ENCODE measurements around the gene COL2A1.

- TF ChIP-seq ZNF384 (IDR thresholded peaks at IDR 0.05) = no peak
- TF ChIP-seq L3MBTL2 (conservative IDR thresholded peaks at IDR 0.05) = no peak
- TF ChIP-seq BHLHE40 (IDR thresholded peaks at IDR 0.05; ENCODE audit: borderline replicate concordance) = no peak
- no peak for TF ChIP-seq FOXM1 (IDR thresholded peaks at IDR 0.05; ENCODE audit: borderline replicate concordance)
- no peak for TF ChIP-seq LEF1 (IDR thresholded peaks at IDR 0.05; ENCODE audit: borderline replicate concordance)
- TF ChIP-seq SP1 (IDR thresholded peaks at IDR 0.05) = no peak
- no peak for TF ChIP-seq NFRKB (IDR thresholded peaks at IDR 0.05)
Observed at GRCh38 chr12:47981496-47982260, 22.6 kb downstream of the COL2A1 start.
